HFFc6 (cell line): ENCODE measurements around the gene CDA. TPM values are rescaled to one million over a fixed set of nuclear protein-coding genes. Genes with fewer than 3 reads are reported as not detected.

Experiments
- DNase-seq: peaks from one replicate; pipeline ENCODE4 v3.0.0-alpha.2; 2018
- H3K27ac Mint-ChIP-seq: 2 replicates; pipeline ENCODE4 v1.8.0; 2020; ENCODE audit warnings: mild to moderate bottlenecking, mixed read lengths
- H3K27me3 Mint-ChIP-seq: 2 replicates; pipeline ENCODE4 v1.8.0; 2021; ENCODE audit warnings: mild to moderate bottlenecking, moderate library complexity, mixed read lengths; ENCODE audit not compliant: insufficient read depth
- H3K36me3 Mint-ChIP-seq: 2 replicates; pipeline ENCODE4 v1.8.0; 2021; ENCODE audit warnings: low read depth, mixed read lengths
- H3K4me1 Mint-ChIP-seq: 2 replicates; pipeline ENCODE4 v1.8.0; 2020; ENCODE audit warnings: low read depth, mixed read lengths
- H3K4me3 Mint-ChIP-seq: 2 replicates; pipeline ENCODE4 v1.8.0; 2020; ENCODE audit warnings: mild to moderate bottlenecking, moderate library complexity, mixed read lengths
- H3K9me3 Mint-ChIP-seq: 2 replicates; pipeline ENCODE4 v1.8.0; 2020; ENCODE audit warnings: mild to moderate bottlenecking, mixed read lengths
- CTCF ChIP-seq: fragments of 200-600 bp; sonication (generic); IDR thresholded peaks from 2 replicates; pipeline ENCODE4 v1.5.0; 2021; ENCODE audit warnings: antibody characterized with exemption, mild to moderate bottlenecking
- total RNA-seq, 6 experiments: library from RNA; stranded (reverse); fragmentation: NEBNext Ultra II Directional; extraction: Animal tissue kit (Norgen Biotek cat#: 25700); gene quantifications; 2 replicates in 1 of 6; 3 replicates in 5 of 6; pipeline ENCODE4 v1.2.3, GENCODE V29; 2021

The CDA gene
- total RNA-seq, 6 experiments from 2014 or later = 6.7 to 15.4 (median 13.3) TPM

GRCh38 chr1:20661207-20662109 lies 72.6 kb downstream of the CDA start, which contains the start of gene DDOST:
Gene DDOST, minus strand, starts transcription at chr1:20661369. Its CDS starts 19 bp downstream, at chr1:20661350.
- Mint-ChIP-seq H3K4me3 (peak within 1 kb of the TSS; percentile 94), H3K27me3 (peaks cover 2% of the 10 kb centered on the region; the same call in 1 of the 2 replicates), H3K4me1 (peaks cover 31% of the 10 kb centered on the region), H3K9me3 (no peaks in the 10 kb centered on the region), H3K27ac (peak within 1 kb of the TSS; percentile 83), H3K36me3 (peaks cover 30% of the 10 kb centered on the region; the same call in 1 of the 2 replicates)
- TF ChIP-seq CTCF = peak; percentile 69; the same call in 1 of the 2 replicates
- peak; percentile 96 for DNase-seq

- Mint-ChIP-seq H3K27me3 (peaks cover 2% of the 10 kb centered on the region; the same call in 1 of the 2 replicates), H3K36me3 (peaks cover 29% of the 10 kb centered on the region), H3K4me1 (peaks cover 27% of the 10 kb centered on the region), H3K4me3 (peak overlapping the region; percentile 94), H3K27ac (peak overlapping the region; percentile 82), H3K9me3 (no peaks in the 10 kb centered on the region)
- no peak for DNase-seq
- no peak for TF ChIP-seq CTCF
Measured at GRCh38 chr1:20662110-20662475, 73.2 kb downstream of the CDA start.

GRCh38 chr1:20663365-20663764 lies 74.5 kb downstream of the CDA start:
- peaks cover 27% of the 10 kb centered on the region for H3K36me3 Mint-ChIP-seq
- H3K4me3 Mint-ChIP-seq = no peak overlapping the region
- peak; percentile 8; the same call in 1 of the 2 replicates for TF ChIP-seq CTCF
- H3K9me3 Mint-ChIP-seq = no peaks in the 10 kb centered on the region
- H3K27me3 Mint-ChIP-seq = peaks cover 2% of the 10 kb centered on the region; the same call in 1 of the 2 replicates
- peaks cover 27% of the 10 kb centered on the region for H3K4me1 Mint-ChIP-seq
- H3K27ac Mint-ChIP-seq = no peak overlapping the region
- DNase-seq = no peak

GRCh38 chr1:20663969-20664715 lies 75.2 kb downstream of the CDA start:
- Mint-ChIP-seq H3K4me3 (no peak overlapping the region), H3K9me3 (no peaks in the 10 kb centered on the region), H3K36me3 (peaks cover 26% of the 10 kb centered on the region), H3K27ac (no peak overlapping the region), H3K4me1 (peaks cover 26% of the 10 kb centered on the region), H3K27me3 (peaks cover 2% of the 10 kb centered on the region; the same call in 1 of the 2 replicates)
- TF ChIP-seq CTCF = no peak
- no peak for DNase-seq

- Mint-ChIP-seq H3K27me3 (peaks cover 2% of the 10 kb centered on the region; the same call in 1 of the 2 replicates), H3K9me3 (no peaks in the 10 kb centered on the region), H3K4me3 (no peak overlapping the region), H3K4me1 (peaks cover 11% of the 10 kb centered on the region), H3K27ac (no peak overlapping the region), H3K36me3 (peaks cover 10% of the 10 kb centered on the region)
- DNase-seq = no peak
- TF ChIP-seq CTCF = no peak
Measured at GRCh38 chr1:20665726-20666125, 76.8 kb downstream of the CDA start.
